HL-60 (cell line): ENCODE measurements around the gene KHDC3L.
"Not testable (repeated sequence)": the region's sequence is repeated elsewhere in the genome, so short reads cannot be mapped to it uniquely, and the experiment has no call there.

Experiments
- DNase-seq, 2 experiments: peaks; one replicate each; pipeline ENCODE4 v3.0.0-alpha.2; 2010 to 2020; ENCODE audit warnings: low read depth in 1 of 2, low spot score in 1 of 2
- H3K27ac ChIP-seq: fragments of 250-450 bp; sonication (Bioruptor Pico); replicated peaks from 2 replicates; pipeline ENCODE4 v1.5.1; 2020; ENCODE audit warnings: mild to moderate bottlenecking, moderate library complexity
- H3K27me3 ChIP-seq: fragments of 250-450 bp; sonication (Bioruptor Pico); 2 replicates; pipeline ENCODE4 v1.5.1; 2021; ENCODE audit warnings: mild to moderate bottlenecking, moderate library complexity; ENCODE audit not compliant: insufficient read depth, poor library complexity, severe bottlenecking
- H3K4me3 ChIP-seq: replicated peaks from 2 replicates; pipeline ENCODE4 v1.5.1; 2011; ENCODE audit warnings: mild to moderate bottlenecking, control low read depth, low read length; ENCODE audit not compliant: insufficient read depth
- CTCF ChIP-seq: IDR thresholded peaks from one replicate; pipeline ENCODE4 v1.5.1; 2011; ENCODE audit warnings: low read length, control low read depth, inconsistent platforms; ENCODE audit not compliant: insufficient read depth
- GABPA ChIP-seq: IDR thresholded peaks from 2 replicates; pipeline ENCODE4 v1.6.1; 2012; ENCODE audit warnings: low read depth
- POLR2AphosphoS5 ChIP-seq: IDR thresholded peaks from 2 replicates; pipeline ENCODE4 v1.6.1; 2012; ENCODE audit warnings: low read depth
- REST ChIP-seq: IDR thresholded peaks from 2 replicates; pipeline ENCODE4 v1.6.1; 2012; ENCODE audit warnings: low read depth; ENCODE audit not compliant: insufficient replicate concordance
- SPI1 ChIP-seq: IDR thresholded peaks from 2 replicates; pipeline ENCODE4 v1.6.1; 2012; ENCODE audit warnings: low read depth, mild to moderate bottlenecking, borderline replicate concordance

The KHDC3L gene

DNA sequence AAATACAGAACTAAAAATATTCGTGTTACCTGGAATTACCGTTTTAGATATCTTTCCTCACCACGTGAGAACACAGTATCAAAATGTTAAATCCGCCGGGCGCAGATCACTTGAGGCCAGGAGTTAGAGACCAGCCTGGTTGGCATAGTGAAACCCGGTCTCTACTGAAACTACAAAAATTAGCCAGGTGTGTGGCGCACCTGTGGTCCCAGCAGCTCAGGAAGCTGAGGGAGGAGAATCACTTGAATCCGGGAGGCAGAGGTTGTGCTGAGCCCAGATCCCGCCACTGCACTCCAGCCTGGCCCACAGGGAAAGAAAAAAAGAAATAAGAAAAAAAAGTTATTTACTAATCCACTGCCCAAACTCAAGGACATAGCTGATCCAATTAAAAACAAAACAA is 27.4 kb downstream of the KHDC3L start:
- no peak overlapping the region for H3K27ac ChIP-seq
- no peak for TF ChIP-seq POLR2AphosphoS5
- no peak for TF ChIP-seq CTCF
- TF ChIP-seq REST = no peak
- TF ChIP-seq GABPA = no peak
- no peak for TF ChIP-seq SPI1
- DNase-seq = no peak
- no peaks in the 10 kb centered on the region for H3K27me3 ChIP-seq
- H3K4me3 ChIP-seq = no peak overlapping the region

- DNase-seq = no peak
- no peaks in the 10 kb centered on the region for H3K27me3 ChIP-seq
- no peak overlapping the region for H3K27ac ChIP-seq
- no peak overlapping the region for H3K4me3 ChIP-seq
- TF ChIP-seq POLR2AphosphoS5 = no peak
- no peak for TF ChIP-seq GABPA
- TF ChIP-seq SPI1 = no peak
- TF ChIP-seq CTCF = no peak
- no peak for TF ChIP-seq REST
Observed at GRCh38 chr6:73391675-73392074, 29.2 kb downstream of the KHDC3L start.

- not testable (repeated sequence) for H3K4me3 ChIP-seq, H3K27ac ChIP-seq, H3K27me3 ChIP-seq, DNase-seq
Observed at GRCh38 chr6:73392188-73392587, 29.7 kb downstream of the KHDC3L start.

GRCh38 chr6:73393278-73393677 is 30.8 kb downstream of the KHDC3L start:
- Histone ChIP-seq H3K27me3 (no peaks in the 10 kb centered on the region), H3K4me3 (no peak overlapping the region), H3K27ac (no peak overlapping the region)
- TF ChIP-seq GABPA (no peak), SPI1 (no peak), POLR2AphosphoS5 (no peak), CTCF (no peak), REST (no peak)
- no peak for DNase-seq
